Subcutaneous abdominal adipose tissue (tissue), 5 donors: ENCODE results near the gene VMAC.
"Not testable (repeated sequence)": the region's sequence is repeated elsewhere in the genome, so short reads cannot be mapped to it uniquely, and the experiment has no call there.

Experiments
- H3K27ac ChIP-seq: one replicate; pipeline ENCODE4 v1.7.0; 2013; ENCODE audit warnings: low read depth, mild to moderate bottlenecking, inconsistent platforms, low read length, moderate library complexity
- H3K27me3 ChIP-seq, 5 donors: one replicate each; pipeline ENCODE4 v1.7.0; 2013; ENCODE audit warnings: low read length in 5 of 5, inconsistent platforms in 1 of 5; ENCODE audit not compliant: control insufficient read depth in 5 of 5, insufficient read depth in 4 of 5
- H3K36me3 ChIP-seq, 5 donors: one replicate each; pipeline ENCODE4 v1.7.0; 2013; ENCODE audit warnings: low read length in 5 of 5; ENCODE audit not compliant: control insufficient read depth in 5 of 5, insufficient read depth in 5 of 5
- H3K4me1 ChIP-seq, 5 donors: one replicate each; pipeline ENCODE4 v1.7.0; 2013; ENCODE audit warnings: low read length in 5 of 5, mild to moderate bottlenecking in 3 of 5, moderate library complexity in 1 of 5; ENCODE audit not compliant: control insufficient read depth in 5 of 5, insufficient read depth in 5 of 5
- H3K4me3 ChIP-seq, 5 donors: one replicate each; pipeline ENCODE4 v1.7.0; 2013; ENCODE audit warnings: low read length in 5 of 5, low read depth in 1 of 5
- H3K9ac ChIP-seq, 5 donors: one replicate each; pipeline ENCODE4 v1.7.0; 2013; ENCODE audit warnings: low read length in 5 of 5, mild to moderate bottlenecking in 4 of 5, moderate library complexity in 3 of 5
- H3K9me3 ChIP-seq, 5 donors: one replicate each; pipeline ENCODE4 v1.7.0; 2013; ENCODE audit warnings: low read length in 5 of 5; ENCODE audit not compliant: control insufficient read depth in 5 of 5
- donor health status: healthy.
- donor health status: healthy.
- donor health status: healthy.
- donor health status: healthy.
- donor health status: healthy.

The VMAC gene

DNA sequence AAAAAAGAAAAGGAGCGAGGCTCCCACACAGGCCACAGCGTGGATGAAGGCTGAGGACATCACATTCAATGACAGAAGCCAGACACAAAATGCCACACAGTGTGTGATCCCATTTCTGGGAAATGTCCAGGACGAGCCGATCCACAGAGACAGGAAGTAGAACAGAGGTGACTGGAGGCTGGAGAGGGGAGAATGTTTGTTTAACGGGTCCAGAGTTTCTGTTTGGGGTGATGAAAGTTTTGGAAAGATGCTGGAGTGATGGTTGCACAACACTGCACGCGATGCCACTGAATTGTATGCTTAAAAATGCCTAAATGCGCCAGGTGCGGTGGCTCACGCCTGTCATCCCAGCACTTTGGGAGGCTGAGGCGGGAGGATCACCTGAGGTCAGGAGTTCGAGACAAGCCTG is 33.7 kb upstream of the VMAC start:
- Histone ChIP-seq H3K4me1 (peaks cover 0 to 3% (median 0%) of the 10 kb centered on the region in 5 donors), H3K27me3 (peaks cover 0 to 5% (median 3%) of the 10 kb centered on the region in 5 donors), H3K9ac (no peak overlapping the region), H3K27ac (no peak overlapping the region), H3K36me3 (no peaks in the 10 kb centered on the region), H3K4me3 (no peak overlapping the region), H3K9me3 (no peaks in the 10 kb centered on the region)

DNA sequence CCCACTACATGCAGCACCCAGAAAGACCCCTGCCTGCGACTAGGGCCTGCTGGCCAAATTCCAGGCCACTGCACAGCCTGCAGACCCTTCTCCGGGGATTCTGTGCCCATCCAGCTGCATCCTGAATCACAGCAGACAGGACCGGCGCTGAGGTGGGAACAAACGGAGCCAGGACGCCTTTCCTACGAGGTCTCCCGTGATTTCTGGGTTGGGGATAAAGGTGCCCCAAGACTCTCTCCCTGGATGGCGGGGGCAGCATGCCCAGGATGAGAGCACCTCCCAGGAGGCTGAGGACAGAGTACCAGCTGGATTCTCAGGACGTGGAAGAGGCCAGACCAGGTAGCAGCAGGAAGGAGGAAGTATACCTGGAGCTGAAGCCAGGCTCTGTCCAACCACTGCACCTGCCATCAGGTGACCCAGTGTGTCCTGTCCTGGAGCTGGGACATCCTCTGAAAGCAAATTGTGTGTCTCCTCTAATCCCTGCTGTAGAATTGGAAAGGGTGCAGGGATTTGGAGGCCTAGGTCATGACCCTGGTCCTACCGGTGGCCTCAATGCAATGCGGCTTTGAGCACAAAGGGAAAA is 31.0 kb upstream of the VMAC start:
- H3K27ac ChIP-seq: no peak overlapping the region
- H3K4me3 ChIP-seq: no peak overlapping the region
- H3K9me3 ChIP-seq: no peaks in the 10 kb centered on the region
- no peaks in the 10 kb centered on the region for H3K36me3 ChIP-seq
- peaks cover 12 to 18% (median 12%) of the 10 kb centered on the region in 5 donors for H3K27me3 ChIP-seq
- H3K4me1 ChIP-seq: peaks cover 0 to 3% (median 0%) of the 10 kb centered on the region in 5 donors
- no peak overlapping the region for H3K9ac ChIP-seq

DNA sequence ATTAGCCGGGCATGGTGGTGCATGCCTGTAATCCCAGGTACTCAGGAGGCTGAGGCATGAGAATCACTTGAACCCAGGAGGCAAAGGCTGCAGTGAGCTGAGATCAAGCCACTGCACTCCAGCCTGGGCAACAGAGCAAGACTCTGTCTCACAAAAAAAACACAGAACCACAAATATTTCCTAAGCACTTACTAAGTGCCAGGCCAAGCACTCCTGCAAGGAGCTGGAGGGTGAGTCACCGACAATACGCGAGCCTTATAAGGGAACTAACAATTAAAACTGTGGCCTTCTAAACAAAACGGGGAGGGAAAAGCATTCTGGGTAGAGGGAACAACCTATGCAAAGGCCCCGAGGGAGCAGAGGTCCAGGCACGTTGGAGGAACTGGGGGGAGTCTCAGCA is 30.2 kb upstream of the VMAC start:
- H3K4me1 ChIP-seq, H3K27ac ChIP-seq, H3K4me3 ChIP-seq, H3K9ac ChIP-seq, H3K9me3 ChIP-seq, H3K36me3 ChIP-seq: not testable (repeated sequence)
- H3K27me3 ChIP-seq: peaks cover 15 to 21% (median 19%) of the 10 kb centered on the region in 5 donors

DNA sequence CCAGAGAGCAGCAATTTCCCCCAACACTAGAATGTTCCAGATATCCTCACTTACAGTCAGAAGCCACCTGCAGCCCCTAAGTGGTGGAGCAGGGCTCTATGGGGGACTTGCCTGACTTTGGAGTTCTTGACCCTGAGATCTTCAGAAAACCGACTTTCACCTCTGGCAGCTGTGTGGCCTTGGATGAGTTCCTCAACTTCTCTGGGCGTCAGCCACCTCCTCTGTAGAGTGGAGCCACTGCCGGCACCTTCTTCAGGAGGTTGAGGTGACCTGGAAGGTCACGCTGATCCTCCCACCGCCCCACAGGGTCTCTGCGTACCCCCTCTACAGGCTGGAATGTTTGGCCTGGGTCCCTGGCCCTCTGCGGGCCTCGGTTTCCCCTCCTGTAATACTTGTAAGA is 27.2 kb upstream of the VMAC start:
- Histone ChIP-seq H3K36me3 (no peaks in the 10 kb centered on the region), H3K27ac (no peak overlapping the region), H3K4me3 (no peak overlapping the region), H3K9me3 (no peaks in the 10 kb centered on the region), H3K4me1 (peaks cover 0 to 5% (median 4%) of the 10 kb centered on the region in 5 donors), H3K9ac (peak overlapping the region in 1 of 5 donors; percentile 2), H3K27me3 (peaks cover 18 to 33% (median 28%) of the 10 kb centered on the region in 5 donors)

DNA sequence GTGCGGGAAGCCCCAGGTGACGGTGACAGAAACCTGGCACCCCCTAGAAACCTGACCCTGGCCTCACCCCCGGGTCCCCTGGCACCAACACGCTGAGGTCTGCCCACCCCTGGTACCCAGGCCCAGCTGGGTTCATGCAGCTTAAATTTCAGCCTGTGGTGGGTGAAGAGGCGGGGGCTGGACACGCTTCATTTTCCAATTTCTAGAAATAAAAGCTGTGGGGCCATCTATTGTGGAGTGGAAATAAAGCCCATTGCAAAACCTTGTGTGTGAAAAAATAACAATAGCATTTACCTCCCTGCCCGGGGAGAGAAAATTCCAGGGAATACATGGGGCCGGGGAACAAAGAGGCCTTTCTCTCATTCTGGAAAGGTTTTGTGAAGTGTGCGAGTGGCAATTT is 26.8 kb upstream of the VMAC start:
- Histone ChIP-seq H3K9ac (no peak overlapping the region), H3K27ac (no peak overlapping the region), H3K36me3 (no peaks in the 10 kb centered on the region), H3K9me3 (no peaks in the 10 kb centered on the region), H3K4me3 (no peak overlapping the region), H3K27me3 (peaks cover 18 to 33% (median 28%) of the 10 kb centered on the region in 5 donors), H3K4me1 (peaks cover 0 to 5% (median 4%) of the 10 kb centered on the region in 5 donors)

DNA sequence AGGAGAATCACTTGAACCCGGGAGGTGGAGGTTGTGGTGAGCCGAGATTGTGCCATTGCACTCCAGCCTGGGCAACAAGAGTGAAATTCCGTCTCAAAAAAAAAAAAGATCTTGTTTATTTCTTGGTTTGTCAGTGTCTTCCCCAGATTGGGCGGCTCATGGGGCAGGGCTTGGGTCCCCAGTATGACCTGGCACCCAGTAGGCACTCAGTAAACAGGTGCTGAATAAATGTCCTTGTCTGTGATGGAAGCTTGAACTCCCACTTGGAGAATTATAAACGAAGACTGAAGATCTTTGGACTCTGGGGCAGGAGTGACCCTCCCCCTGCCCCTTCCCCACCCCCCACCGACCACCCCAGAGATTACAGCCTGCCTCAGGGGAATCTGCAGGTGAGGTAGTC is 24.5 kb upstream of the VMAC start:
- Histone ChIP-seq H3K27me3 (peaks cover 18 to 33% (median 28%) of the 10 kb centered on the region in 5 donors), H3K9ac (no peak overlapping the region), H3K4me3 (no peak overlapping the region), H3K9me3 (no peaks in the 10 kb centered on the region), H3K27ac (no peak overlapping the region), H3K36me3 (no peaks in the 10 kb centered on the region), H3K4me1 (peaks cover 0 to 5% (median 4%) of the 10 kb centered on the region in 5 donors)

- Histone ChIP-seq H3K36me3 (no peaks in the 10 kb centered on the region), H3K27ac (no peak overlapping the region), H3K9ac (no peak overlapping the region), H3K27me3 (peaks cover 15 to 36% (median 24%) of the 10 kb centered on the region in 5 donors), H3K4me1 (peaks cover 0 to 5% (median 4%) of the 10 kb centered on the region in 5 donors), H3K9me3 (no peaks in the 10 kb centered on the region), H3K4me3 (no peak overlapping the region)
These were observed 24.0 kb upstream of the VMAC start for GRCh38 chr19:5880604-5881078.

- Histone ChIP-seq H3K4me1 (peaks cover 0 to 5% (median 4%) of the 10 kb centered on the region in 5 donors), H3K27ac (no peak overlapping the region), H3K36me3 (no peaks in the 10 kb centered on the region), H3K9ac (no peak overlapping the region), H3K4me3 (no peak overlapping the region), H3K27me3 (peaks cover 11 to 33% (median 21%) of the 10 kb centered on the region in 5 donors), H3K9me3 (no peaks in the 10 kb centered on the region)
These were observed 23.0 kb upstream of the VMAC start for GRCh38 chr19:5881543-5882299.

GRCh38 chr19:5882421-5882968 is 22.2 kb upstream of the VMAC start:
- Histone ChIP-seq H3K4me3 (no peak overlapping the region), H3K27ac (no peak overlapping the region), H3K9me3 (no peaks in the 10 kb centered on the region), H3K27me3 (peaks cover 7 to 32% (median 18%) of the 10 kb centered on the region in 5 donors), H3K36me3 (no peaks in the 10 kb centered on the region), H3K4me1 (peaks cover 0 to 5% (median 4%) of the 10 kb centered on the region in 5 donors), H3K9ac (no peak overlapping the region)
